ENCODE measurements around the gene PIGR. TPM values are rescaled to one million over a fixed set of nuclear protein-coding genes. Genes with fewer than 3 reads are reported as not detected.

The PIGR gene
- total RNA-seq, 1 donor from 2014 or later: 0.06 TPM

- no peak for DNase-seq (ENCODE audit: low read depth)
- H3K4me3 ChIP-seq (ENCODE audit: low read depth, low read length): no peak within 1 kb of the TSS
- TF ChIP-seq, protein P1, sequence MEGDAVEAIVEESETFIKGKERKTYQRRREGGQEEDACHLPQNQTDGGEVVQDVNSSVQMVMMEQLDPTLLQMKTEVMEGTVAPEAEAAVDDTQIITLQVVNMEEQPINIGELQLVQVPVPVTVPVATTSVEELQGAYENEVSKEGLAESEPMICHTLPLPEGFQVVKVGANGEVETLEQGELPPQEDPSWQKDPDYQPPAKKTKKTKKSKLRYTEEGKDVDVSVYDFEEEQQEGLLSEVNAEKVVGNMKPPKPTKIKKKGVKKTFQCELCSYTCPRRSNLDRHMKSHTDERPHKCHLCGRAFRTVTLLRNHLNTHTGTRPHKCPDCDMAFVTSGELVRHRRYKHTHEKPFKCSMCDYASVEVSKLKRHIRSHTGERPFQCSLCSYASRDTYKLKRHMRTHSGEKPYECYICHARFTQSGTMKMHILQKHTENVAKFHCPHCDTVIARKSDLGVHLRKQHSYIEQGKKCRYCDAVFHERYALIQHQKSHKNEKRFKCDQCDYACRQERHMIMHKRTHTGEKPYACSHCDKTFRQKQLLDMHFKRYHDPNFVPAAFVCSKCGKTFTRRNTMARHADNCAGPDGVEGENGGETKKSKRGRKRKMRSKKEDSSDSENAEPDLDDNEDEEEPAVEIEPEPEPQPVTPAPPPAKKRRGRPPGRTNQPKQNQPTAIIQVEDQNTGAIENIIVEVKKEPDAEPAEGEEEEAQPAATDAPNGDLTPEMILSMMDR (conservative IDR thresholded peaks at IDR 0.05; ENCODE audit: low read depth, low read length): no peak
Measured at GRCh38 chr1:206970446-206970845, 24.2 kb upstream of the PIGR start, which contains the start of gene FCAMR. FCAMR (minus strand) TSS chr1:206970460; CDS start chr1:206970125, 335 bp downstream.

DNA sequence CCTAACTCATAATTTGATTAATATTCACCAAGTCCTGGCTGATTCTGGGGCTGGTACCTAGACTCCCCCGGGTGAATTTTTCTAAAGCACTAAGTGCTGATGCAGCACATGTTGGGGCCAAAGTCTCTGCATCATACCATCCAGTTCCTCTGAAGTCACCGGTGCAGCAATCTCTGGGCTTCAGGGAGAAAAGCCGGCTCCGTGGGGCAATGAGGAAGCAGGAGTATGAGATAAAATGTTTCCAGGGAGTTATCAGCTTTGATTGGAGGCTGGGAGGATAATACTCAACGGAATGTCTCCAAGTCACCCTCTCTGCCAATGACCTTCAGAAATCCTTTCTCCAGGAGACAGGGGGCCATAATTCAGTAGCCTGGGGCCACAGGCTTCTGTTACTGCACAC lies 22.8 kb upstream of the PIGR start:
- no peak overlapping the region for H3K4me3 ChIP-seq (ENCODE audit: low read depth, low read length)
- DNase-seq (ENCODE audit: low read depth): no peak
- TF ChIP-seq, protein P1 (conservative IDR thresholded peaks at IDR 0.05; ENCODE audit: low read depth, low read length): no peak

DNA sequence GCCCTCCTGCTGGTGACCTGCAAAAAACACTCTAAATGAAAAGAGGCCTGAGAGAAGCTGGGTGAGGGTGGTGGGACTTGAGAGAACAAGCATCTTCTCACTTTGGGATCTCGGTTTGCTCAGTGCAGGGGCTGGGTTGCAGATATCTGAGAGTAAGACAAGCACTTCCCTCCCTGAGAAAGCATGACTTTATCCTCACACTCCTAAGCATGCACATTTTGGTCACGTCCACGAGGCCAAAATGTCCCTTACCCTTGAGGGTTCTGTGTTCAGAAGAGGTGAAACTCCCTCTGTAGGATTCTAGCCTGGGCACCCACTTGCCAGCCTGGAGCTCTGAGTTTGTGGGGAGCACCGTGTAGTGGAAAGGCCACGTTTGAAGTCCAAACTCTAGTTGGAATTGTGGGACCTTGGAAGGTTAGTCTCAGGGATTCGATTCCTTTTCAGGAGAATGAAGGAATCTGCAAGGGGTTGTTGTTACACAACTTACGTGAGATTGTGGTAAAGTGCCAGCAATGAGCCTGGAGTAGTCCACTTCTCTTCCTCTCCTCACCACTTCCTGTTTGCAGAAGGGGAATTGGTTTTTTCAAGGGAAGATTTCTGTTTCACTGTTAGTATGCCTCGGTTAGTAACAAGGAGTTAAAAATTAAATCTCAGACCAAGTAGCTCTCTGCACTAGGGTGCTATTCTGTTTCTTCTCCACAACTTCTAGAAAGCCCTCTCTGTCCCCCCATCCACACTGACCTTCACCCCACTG lies 21.0 kb upstream of the PIGR start:
- DNase-seq (ENCODE audit: low read depth): no peak
- TF ChIP-seq, protein P1 (conservative IDR thresholded peaks at IDR 0.05; ENCODE audit: low read depth, low read length): no peak
- no peak overlapping the region for H3K4me3 ChIP-seq (ENCODE audit: low read depth, low read length)

DNA sequence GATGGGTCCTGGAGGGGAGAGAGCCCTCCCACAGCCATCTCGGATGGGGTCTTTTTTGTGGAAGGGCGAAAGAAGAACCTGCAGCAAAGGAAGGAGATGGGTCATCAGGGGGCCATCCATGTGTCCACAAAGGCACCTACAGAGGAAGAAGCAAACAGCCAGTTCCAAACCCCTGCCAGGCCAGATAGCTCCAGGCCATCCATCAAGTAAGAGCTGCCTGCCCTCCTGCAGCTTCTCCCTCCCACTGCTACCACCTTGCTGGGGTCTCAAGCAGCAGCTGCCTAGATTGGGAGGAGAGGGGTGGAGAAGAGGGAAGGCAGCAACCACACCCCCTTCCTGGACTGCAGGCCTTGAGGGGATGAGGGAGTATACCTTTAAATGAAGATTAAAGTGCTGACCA lies 19.5 kb upstream of the PIGR start:
- no peak for DNase-seq (ENCODE audit: low read depth)
- no peak overlapping the region for H3K4me3 ChIP-seq (ENCODE audit: low read depth, low read length)
- TF ChIP-seq, protein P1 (conservative IDR thresholded peaks at IDR 0.05; ENCODE audit: low read depth, low read length): no peak

DNA sequence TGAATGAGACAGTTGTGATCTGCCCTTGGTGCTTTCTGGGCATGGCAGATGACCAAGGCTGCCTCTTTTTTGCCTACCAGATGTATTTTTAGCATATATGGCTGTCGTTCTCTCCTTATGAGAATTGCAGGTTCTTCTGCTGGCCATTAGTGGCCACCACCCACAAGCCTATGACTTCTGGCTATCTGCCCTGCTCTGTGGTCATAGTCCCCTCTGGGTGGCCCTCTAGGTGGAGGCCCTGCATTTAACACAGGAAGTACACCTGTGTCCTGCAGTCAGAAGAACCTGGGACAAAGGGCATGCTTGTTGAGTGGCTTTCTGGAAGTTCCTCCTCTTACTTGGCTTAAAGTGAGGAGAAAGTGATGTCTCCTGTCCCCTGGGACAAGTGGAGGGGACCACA lies 17.5 kb upstream of the PIGR start:
- TF ChIP-seq, protein P1 (conservative IDR thresholded peaks at IDR 0.05; ENCODE audit: low read depth, low read length): no peak
- no peak for DNase-seq (ENCODE audit: low read depth)
- no peak overlapping the region for H3K4me3 ChIP-seq (ENCODE audit: low read depth, low read length)

DNA sequence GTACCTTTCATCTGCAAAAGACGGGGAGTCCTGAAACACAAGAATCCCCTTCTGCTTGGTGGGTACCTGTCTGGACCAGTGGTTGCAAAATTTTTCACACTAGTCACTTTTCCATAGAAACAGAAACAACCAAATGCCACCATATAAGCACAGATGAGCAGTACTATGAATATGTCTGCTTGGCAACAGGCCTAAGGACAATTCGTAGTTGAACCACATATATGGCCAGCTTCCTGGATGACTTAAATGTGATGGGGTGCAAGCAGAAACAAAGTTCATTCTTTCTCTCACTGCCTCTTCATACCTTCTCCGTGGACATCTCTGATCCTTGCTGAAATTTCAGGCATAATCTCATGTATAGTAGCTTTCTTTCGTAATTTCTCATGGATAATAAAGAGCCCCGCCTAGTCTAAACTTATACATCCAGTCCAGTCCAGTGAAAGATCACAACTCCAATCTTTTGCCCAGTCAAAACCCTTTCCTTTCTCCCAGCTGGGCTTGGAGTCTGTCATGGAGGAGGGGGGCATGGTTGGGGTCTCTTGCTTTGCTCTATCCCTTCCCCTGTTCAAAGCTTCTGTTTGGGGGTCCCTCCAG lies 16.9 kb upstream of the PIGR start:
- DNase-seq (ENCODE audit: low read depth): no peak
- TF ChIP-seq, protein P1 (conservative IDR thresholded peaks at IDR 0.05; ENCODE audit: low read depth, low read length): no peak
- H3K4me3 ChIP-seq (ENCODE audit: low read depth, low read length): no peak overlapping the region
